Activated naive CD8-positive, alpha-beta T cell treated with anti-CD3 and anti-CD28 coated beads, Interleukin-2, amount 10 ng/mL, durations not matched to agents 7 days and 5 days (primary cell): ENCODE results near the gene MAP3K9. TPM values are rescaled to one million over a fixed set of nuclear protein-coding genes. Genes with fewer than 3 reads are reported as not detected.
"Not testable (repeated sequence)": the region's sequence is repeated elsewhere in the genome, so short reads cannot be mapped to it uniquely, and the experiment has no call there.

Source experiments
- ATAC-seq: fragments of 150-1000 bp; cut with Tn5 transposase; one replicate; pipeline ENCODE4 v1.10.0; 2021; ENCODE audit warnings: low read depth, moderate library complexity
- POLR2A ChIA-PET: fragments of 350-600 bp; sonication (Branson Sonifier 250); formaldehyde crosslinking; loops from one replicate; lab custom pipeline; 2021; ENCODE audit warnings: antibody characterized with exemption; lab: Charles Lee
- DNase-seq: peaks from one replicate; pipeline ENCODE4 v3.0.0; 2021
- H3K27ac Mint-ChIP-seq: one replicate; pipeline ENCODE4 v1.8.0; 2022; ENCODE audit warnings: mild to moderate bottlenecking, mixed read lengths
- H3K27me3 Mint-ChIP-seq: one replicate; pipeline ENCODE4 v1.8.0; 2022; ENCODE audit warnings: mild to moderate bottlenecking, moderate library complexity, mixed read lengths
- H3K36me3 Mint-ChIP-seq: one replicate; pipeline ENCODE4 v1.8.0; 2021; ENCODE audit warnings: mild to moderate bottlenecking, mixed read lengths
- H3K4me1 Mint-ChIP-seq: one replicate; pipeline ENCODE4 v1.8.0; 2021; ENCODE audit warnings: mixed read lengths
- H3K4me3 Mint-ChIP-seq: one replicate; pipeline ENCODE4 v1.8.0; 2022; ENCODE audit warnings: mild to moderate bottlenecking, moderate library complexity, mixed read lengths
- H3K9me3 Mint-ChIP-seq: one replicate; pipeline ENCODE4 v1.8.0; 2021; ENCODE audit warnings: mixed read lengths
- total RNA-seq, 2 experiments: library from RNA; stranded (reverse); gene quantifications; one replicate each; pipeline ENCODE4 v1.2.3, GENCODE V29; 2021

Gene MAP3K9
- total RNA-seq: 1 to 10 TPM; 8.2 to 8.9 TPM

- ATAC-seq (peak; percentile 92), DNase-seq (peak; percentile 92)
- H3K4me1 Mint-ChIP-seq: peaks cover 8% of the 10 kb centered on the region
- POLR2A ChIA-PET: interaction anchor here (0.6 to 3.1 kb wide), 20 partner anchors 9 to 1412 kb away, joined by 3 to 19 read pairs (median 4); partner anchors contain the start of genes PCNX1, SRSF5 and TTC9
- peak within 1 kb of the TSS; percentile 82 for H3K27ac Mint-ChIP-seq
- no peaks in the 10 kb centered on the region for H3K27me3 Mint-ChIP-seq
- H3K9me3 Mint-ChIP-seq: no peaks in the 10 kb centered on the region
- peaks cover 6% of the 10 kb centered on the region for H3K36me3 Mint-ChIP-seq
- H3K4me3 Mint-ChIP-seq: peak within 1 kb of the TSS; percentile 83
These were observed at the start of gene MAP3K9 for GRCh38 chr14:70809225-70810219. TSS of gene MAP3K9 (minus strand) at chr14:70809513. CDS start at chr14:70809171, 342 bp downstream.

GRCh38 chr14:70858641-70859040 lies 49.3 kb upstream of the MAP3K9 start:
- peaks cover 7% of the 10 kb centered on the region for H3K36me3 Mint-ChIP-seq
- ATAC-seq (no peak), DNase-seq (no peak)
- H3K4me1 Mint-ChIP-seq: peaks cover 14% of the 10 kb centered on the region
- no peak overlapping the region for H3K4me3 Mint-ChIP-seq
- no peak overlapping the region for H3K27ac Mint-ChIP-seq
- peaks cover 7% of the 10 kb centered on the region for H3K9me3 Mint-ChIP-seq
- peaks cover 7% of the 10 kb centered on the region for H3K27me3 Mint-ChIP-seq
- POLR2A ChIA-PET: no interaction called here

- DNase-seq: no peak
- POLR2A ChIA-PET: no interaction called here
- peaks cover 3% of the 10 kb centered on the region for H3K36me3 Mint-ChIP-seq
- H3K4me1 Mint-ChIP-seq: peaks cover 14% of the 10 kb centered on the region
- peaks cover 7% of the 10 kb centered on the region for H3K27me3 Mint-ChIP-seq
- H3K4me3 Mint-ChIP-seq: no peak overlapping the region
- no peak overlapping the region for H3K27ac Mint-ChIP-seq
- no peak for ATAC-seq
- H3K9me3 Mint-ChIP-seq: peaks cover 3% of the 10 kb centered on the region
These were observed 48.2 kb upstream of the MAP3K9 start for GRCh38 chr14:70857496-70857890.

- peaks cover 14% of the 10 kb centered on the region for H3K4me1 Mint-ChIP-seq
- POLR2A ChIA-PET: no interaction called here
- DNase-seq (no peak), ATAC-seq (peak; percentile 90)
- peaks cover 3% of the 10 kb centered on the region for H3K9me3 Mint-ChIP-seq
- H3K27ac Mint-ChIP-seq: no peak overlapping the region
- peaks cover 7% of the 10 kb centered on the region for H3K27me3 Mint-ChIP-seq
- H3K36me3 Mint-ChIP-seq: peaks cover 3% of the 10 kb centered on the region
- H3K4me3 Mint-ChIP-seq: no peak overlapping the region
These were observed 47.7 kb upstream of the MAP3K9 start for GRCh38 chr14:70856851-70857495.

DNA sequence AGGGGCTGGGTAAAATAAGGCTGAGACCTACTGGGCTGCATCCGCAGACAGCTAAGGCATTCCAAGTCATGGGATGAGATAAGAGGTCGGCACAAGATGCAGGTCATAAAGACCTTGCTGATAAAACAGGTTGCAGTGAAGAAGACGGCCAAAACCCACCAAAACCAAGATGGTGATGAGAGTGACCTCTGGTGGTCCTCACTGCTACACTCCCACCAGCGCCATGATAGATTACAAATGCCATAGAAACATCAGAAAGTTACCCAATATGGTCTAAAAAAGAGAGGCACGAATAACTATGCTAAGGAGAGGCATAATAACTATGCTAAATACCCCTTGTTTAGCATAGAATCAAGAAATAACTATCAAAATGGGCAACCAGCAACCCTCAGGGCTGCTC lies 46.2 kb upstream of the MAP3K9 start:
- POLR2A ChIA-PET: interaction anchor here (0.9 kb wide), 1 partner anchor 34 kb away, joined by 4 read pairs; no protein-coding TSS in a partner anchor
- Mint-ChIP-seq H3K9me3 (peaks cover 1% of the 10 kb centered on the region), H3K27ac (no peak overlapping the region), H3K4me1 (peaks cover 14% of the 10 kb centered on the region), H3K36me3 (peaks cover 2% of the 10 kb centered on the region), H3K4me3 (no peak overlapping the region), H3K27me3 (no peaks in the 10 kb centered on the region)
- ATAC-seq (no peak), DNase-seq (no peak)

DNA sequence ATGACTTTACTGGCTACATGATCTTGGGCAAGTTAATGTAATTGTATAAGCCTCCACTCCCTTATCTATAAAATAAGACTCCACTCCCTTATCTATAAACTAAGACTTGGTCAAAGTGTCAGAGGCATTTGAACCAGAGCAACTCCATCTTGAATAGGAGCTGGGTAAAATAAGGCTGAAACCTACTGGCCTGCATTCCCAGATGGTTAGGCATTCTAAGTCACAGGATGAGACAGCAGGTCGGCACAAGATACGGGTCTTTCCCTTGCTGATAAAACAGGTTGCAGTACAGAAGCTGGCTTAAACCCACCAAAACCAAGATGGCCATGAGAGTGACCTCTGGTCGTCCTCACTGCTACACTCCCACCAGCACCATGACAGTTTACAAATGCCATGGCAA lies 44.3 kb upstream of the MAP3K9 start:
- H3K4me3 Mint-ChIP-seq, H3K27me3 Mint-ChIP-seq, H3K36me3 Mint-ChIP-seq, ATAC-seq, POLR2A ChIA-PET, DNase-seq, H3K9me3 Mint-ChIP-seq, H3K27ac Mint-ChIP-seq: not testable (repeated sequence)
- peaks cover 16% of the 10 kb centered on the region for H3K4me1 Mint-ChIP-seq

GRCh38 chr14:70847406-70848090 lies 38.2 kb upstream of the MAP3K9 start:
- POLR2A ChIA-PET: no interaction called here
- DNase-seq (no peak), ATAC-seq (no peak)
- Mint-ChIP-seq H3K27ac (no peak overlapping the region), H3K4me3 (no peak overlapping the region), H3K4me1 (peaks cover 2% of the 10 kb centered on the region), H3K36me3 (no peaks in the 10 kb centered on the region), H3K27me3 (peaks cover 5% of the 10 kb centered on the region), H3K9me3 (peaks cover 4% of the 10 kb centered on the region)

DNA sequence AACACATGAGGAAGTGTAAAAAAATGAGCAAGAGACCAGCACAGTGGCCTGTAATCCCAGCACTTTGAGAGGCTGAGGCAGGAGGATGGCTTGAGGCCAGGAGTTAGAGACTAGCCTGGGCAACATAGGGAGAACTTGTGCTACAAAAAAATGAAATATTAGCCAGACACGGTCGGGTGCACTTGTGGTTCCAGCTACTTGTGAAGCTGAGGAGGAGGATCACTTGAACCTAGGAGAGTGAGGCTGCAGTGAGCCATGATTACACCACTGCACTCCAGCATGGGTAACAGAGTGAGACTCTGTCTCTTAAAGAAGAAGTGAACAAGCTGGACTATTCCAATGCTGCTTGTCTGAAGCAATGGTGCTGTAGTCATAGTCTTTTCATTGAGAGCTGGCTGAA lies 36.3 kb upstream of the MAP3K9 start:
- peaks cover 9% of the 10 kb centered on the region for H3K27me3 Mint-ChIP-seq
- no peaks in the 10 kb centered on the region for H3K36me3 Mint-ChIP-seq
- no peak overlapping the region for H3K27ac Mint-ChIP-seq
- no peak overlapping the region for H3K4me3 Mint-ChIP-seq
- ATAC-seq (no peak), DNase-seq (no peak)
- peaks cover 4% of the 10 kb centered on the region for H3K9me3 Mint-ChIP-seq
- POLR2A ChIA-PET: no interaction called here
- peaks cover 2% of the 10 kb centered on the region for H3K4me1 Mint-ChIP-seq

GRCh38 chr14:70842851-70843462 lies 33.6 kb upstream of the MAP3K9 start:
- H3K27me3 Mint-ChIP-seq: peaks cover 9% of the 10 kb centered on the region
- DNase-seq: no peak
- no peak overlapping the region for H3K27ac Mint-ChIP-seq
- H3K4me3 Mint-ChIP-seq: no peak overlapping the region
- peaks cover 4% of the 10 kb centered on the region for H3K9me3 Mint-ChIP-seq
- H3K36me3 Mint-ChIP-seq: peaks cover 1% of the 10 kb centered on the region
- ATAC-seq: no peak
- POLR2A ChIA-PET: no interaction called here
- H3K4me1 Mint-ChIP-seq: no peaks in the 10 kb centered on the region

DNA sequence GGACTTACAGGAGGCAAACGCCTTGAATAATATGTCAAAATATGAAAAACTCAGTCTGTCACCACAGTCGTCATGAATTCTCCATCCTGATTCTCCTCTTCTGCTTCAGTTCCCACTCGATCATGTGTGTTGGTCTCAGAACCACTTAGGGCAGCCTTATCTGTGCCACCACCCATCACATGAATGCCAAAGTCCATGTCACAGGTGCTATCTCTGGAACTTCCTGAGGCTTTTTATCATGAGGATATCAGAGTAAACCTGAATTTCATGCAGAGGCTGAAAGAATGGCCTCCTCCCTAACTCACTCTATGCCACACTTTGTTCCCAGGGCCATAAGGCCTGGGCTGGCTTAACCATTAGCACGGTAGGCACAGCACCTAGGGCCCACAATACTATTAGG lies 28.8 kb upstream of the MAP3K9 start:
- H3K36me3 Mint-ChIP-seq: peaks cover 6% of the 10 kb centered on the region
- POLR2A ChIA-PET: no interaction called here
- peaks cover 10% of the 10 kb centered on the region for H3K9me3 Mint-ChIP-seq
- no peak overlapping the region for H3K27ac Mint-ChIP-seq
- no peak for ATAC-seq
- no peaks in the 10 kb centered on the region for H3K4me1 Mint-ChIP-seq
- no peak for DNase-seq
- no peak overlapping the region for H3K4me3 Mint-ChIP-seq
- peaks cover 6% of the 10 kb centered on the region for H3K27me3 Mint-ChIP-seq

- POLR2A ChIA-PET: no interaction called here
- H3K36me3 Mint-ChIP-seq: peaks cover 6% of the 10 kb centered on the region
- H3K4me3 Mint-ChIP-seq: no peak overlapping the region
- no peak for DNase-seq
- peaks cover 10% of the 10 kb centered on the region for H3K9me3 Mint-ChIP-seq
- H3K27ac Mint-ChIP-seq: no peak overlapping the region
- peaks cover 6% of the 10 kb centered on the region for H3K27me3 Mint-ChIP-seq
- ATAC-seq: no peak
- no peaks in the 10 kb centered on the region for H3K4me1 Mint-ChIP-seq
These were observed 27.6 kb upstream of the MAP3K9 start for GRCh38 chr14:70836946-70837345.

- ATAC-seq: no peak
- DNase-seq: no peak
- POLR2A ChIA-PET: no interaction called here
- Mint-ChIP-seq H3K9me3 (peaks cover 10% of the 10 kb centered on the region), H3K27me3 (peaks cover 2% of the 10 kb centered on the region), H3K36me3 (peaks cover 4% of the 10 kb centered on the region), H3K4me3 (no peak overlapping the region), H3K4me1 (no peaks in the 10 kb centered on the region), H3K27ac (no peak overlapping the region)
These were observed 24.6 kb upstream of the MAP3K9 start for GRCh38 chr14:70833884-70834283.
